Esophagus squamous epithelium (tissue), 4 donors: ENCODE data around the gene MED15.

ENCODE experiments used
- CTCF ChIP-seq, 6 experiments: fragments of 450-650 bp in 4 of 6; fragments of 200-600 bp in 2 of 6; sonication (generic) in 2 of 6; IDR thresholded peaks; one replicate each; pipeline ENCODE4 v1.5.1; 2016 to 2019; ENCODE audit warnings: antibody characterized with exemption in 6 of 6, mild to moderate bottlenecking in 4 of 6, moderate library complexity in 4 of 6
- POLR2A ChIP-seq, 4 donors: fragments of 450-650 bp; IDR thresholded peaks; one replicate each; pipeline ENCODE4 v1.6.1; 2017; ENCODE audit warnings: antibody characterized with exemption in 4 of 4, mild to moderate bottlenecking in 4 of 4, moderate library complexity in 3 of 4

- no peak for TF ChIP-seq CTCF (IDR thresholded peaks at IDR 0.05)
- no peak for TF ChIP-seq POLR2A (IDR thresholded peaks at IDR 0.05)
Observed at GRCh38 chr22:20526305-20526627, 18.9 kb downstream of the MED15 start.
